Upper lobe of left lung (tissue), 6 donors: Measurements from ENCODE around the gene MRPL43. TPM values are rescaled to one million over a fixed set of nuclear protein-coding genes. Genes with fewer than 3 reads are reported as not detected.

Source experiments
- ATAC-seq, 2 donors: fragments of 200-7000 bp; cut with Tn5 transposase; one replicate each; pipeline ENCODE4 v1.9.1; 2022; ENCODE audit warnings: mild to moderate bottlenecking in 2 of 2, moderate library complexity in 2 of 2; ENCODE audit not compliant: low FRiP score in 2 of 2
- DNase-seq, 2 donors: peaks; one replicate each; pipeline ENCODE4 v3.0.0-alpha.2; 2019 to 2020
- H3K27ac ChIP-seq, 4 donors: fragments of 200-600 bp; sonication (generic); one replicate each; pipeline ENCODE4 v1.5.1; 2016 to 2019
- H3K27me3 ChIP-seq, 4 donors: fragments of 200-600 bp; sonication (generic); one replicate each; pipeline ENCODE4 v1.5.1; 2017 to 2019
- H3K36me3 ChIP-seq, 4 donors: fragments of 200-600 bp; sonication (generic); one replicate each; pipeline ENCODE4 v1.5.1; 2016 to 2019
- H3K4me1 ChIP-seq, 4 donors: fragments of 200-600 bp; sonication (generic); one replicate each; pipeline ENCODE4 v1.5.1; 2018 to 2019
- H3K4me3 ChIP-seq, 4 donors: fragments of 200-600 bp; sonication (generic); one replicate each; pipeline ENCODE4 v1.5.1; 2017 to 2019; ENCODE audit warnings: mild to moderate bottlenecking in 2 of 4, moderate library complexity in 1 of 4
- H3K9me3 ChIP-seq, 4 donors: fragments of 200-600 bp; sonication (generic); one replicate each; pipeline ENCODE4 v1.5.1; 2018 to 2019
- CTCF ChIP-seq, 6 experiments: fragments of 450-650 bp in 4 of 6; fragments of 200-600 bp in 2 of 6; sonication (generic) in 2 of 6; IDR thresholded peaks; one replicate each; pipeline ENCODE4 v1.5.1; 2016 to 2019; ENCODE audit warnings: antibody characterized with exemption in 6 of 6
- EP300 ChIP-seq, 4 donors: sonication (generic); formaldehyde crosslinking; IDR thresholded peaks; one replicate each; pipeline ENCODE4 v1.5.1; 2017; ENCODE audit warnings: antibody characterized with exemption in 4 of 4, control low read depth in 2 of 4
- POLR2A ChIP-seq, 4 donors: fragments of 450-650 bp; IDR thresholded peaks; one replicate each; pipeline ENCODE4 v1.5.1; 2016 to 2017; ENCODE audit warnings: antibody characterized with exemption in 4 of 4, mild to moderate bottlenecking in 2 of 4
- POLR2AphosphoS5 ChIP-seq, 2 donors: sonication (generic); formaldehyde crosslinking; IDR thresholded peaks; one replicate each; pipeline ENCODE4 v1.5.1; 2017; ENCODE audit warnings: antibody characterized with exemption in 2 of 2
- WGBS, 2 donors: methylation state at CpG; one replicate each; pipeline ENCODE4 v1.1.5; 2017 to 2018; 5-methylcytosine and 5-hydroxymethylcytosine counted together
- total RNA-seq, 6 donors: library from RNA; depleted of rRNA in 4 of 6; stranded (reverse); fragments of >200 nt in 4 of 6; gene quantifications; one replicate each; pipeline versions ENCODE4 v1.1.0 to v1.2.1, GENCODE V29; 2016 to 2021
- donor health status: DM: no; HTN: no; CAD: no; lungs with moderate emphysema.
- donor health status: DM: no; HTN: yes; CAD: no; lungs with severe emphysema.

The MRPL43 gene
- total RNA-seq, 6 donors from 2014 or later: 40.2 to 72.1 (median 63.5) TPM

- WGBS, 2 donors: 55 to 67% methylated on average over 17 to 19 of the region's 27 CpGs
- Histone ChIP-seq H3K27ac (no peak overlapping the region), H3K27me3 (no peaks in the 10 kb centered on the region), H3K4me1 (peaks cover 14 to 24% (median 21%) of the 10 kb centered on the region in 4 donors), H3K4me3 (no peak overlapping the region), H3K9me3 (no peaks in the 10 kb centered on the region), H3K36me3 (peaks cover 0 to 3% (median 1%) of the 10 kb centered on the region in 4 donors)
- peak in 1 of 2 donors; percentile 76 for DNase-seq
- TF ChIP-seq CTCF (IDR thresholded peaks at IDR 0.05): peak in 1 of 6 experiments; percentile 13
- TF ChIP-seq EP300 (IDR thresholded peaks at IDR 0.05): no peak
- no peak for ATAC-seq
Observed at GRCh38 chr10:101029520-101030295, 42.4 kb upstream of the MRPL43 start.

- TF ChIP-seq CTCF (IDR thresholded peaks at IDR 0.05): no peak
- TF ChIP-seq EP300 (IDR thresholded peaks at IDR 0.05): no peak
- no peak for TF ChIP-seq POLR2A (IDR thresholded peaks at IDR 0.05)
- no peak for TF ChIP-seq POLR2AphosphoS5 (IDR thresholded peaks at IDR 0.05)
- Histone ChIP-seq H3K36me3 (no peaks in the 10 kb centered on the region), H3K9me3 (no peaks in the 10 kb centered on the region), H3K27me3 (no peaks in the 10 kb centered on the region), H3K27ac (no peak overlapping the region), H3K4me1 (peaks cover 14 to 24% (median 20%) of the 10 kb centered on the region in 4 donors), H3K4me3 (no peak overlapping the region)
- ATAC-seq: no peak
- 62 to 69% methylated on average over 7 of the region's 7 CpGs for WGBS, 2 donors
- DNase-seq: no peak
Observed at GRCh38 chr10:101028446-101029337, 41.4 kb upstream of the MRPL43 start.

GRCh38 chr10:101027106-101027720 lies 39.9 kb upstream of the MRPL43 start:
- H3K4me3 ChIP-seq: no peak overlapping the region
- ATAC-seq (no peak), DNase-seq (no peak)
- TF ChIP-seq CTCF (IDR thresholded peaks at IDR 0.05): no peak
- no peak for TF ChIP-seq POLR2A (IDR thresholded peaks at IDR 0.05)
- TF ChIP-seq POLR2AphosphoS5 (IDR thresholded peaks at IDR 0.05): no peak
- no peak for TF ChIP-seq EP300 (IDR thresholded peaks at IDR 0.05)
- no peaks in the 10 kb centered on the region for H3K36me3 ChIP-seq
- WGBS, 2 donors: 72 to 76% methylated on average over 9 to 10 of the region's 10 CpGs
- no peak overlapping the region for H3K27ac ChIP-seq
- peaks cover 6 to 12% (median 8%) of the 10 kb centered on the region in 4 donors for H3K4me1 ChIP-seq
- H3K9me3 ChIP-seq: no peaks in the 10 kb centered on the region
- H3K27me3 ChIP-seq: no peaks in the 10 kb centered on the region

GRCh38 chr10:101022967-101023705 lies 35.8 kb upstream of the MRPL43 start:
- 94 to 96% methylated on average over 13 to 15 of the region's 15 CpGs for WGBS, 2 donors
- TF ChIP-seq POLR2AphosphoS5 (IDR thresholded peaks at IDR 0.05) (no peak), EP300 (IDR thresholded peaks at IDR 0.05) (no peak), CTCF (IDR thresholded peaks at IDR 0.05) (no peak), POLR2A (IDR thresholded peaks at IDR 0.05) (no peak)
- Histone ChIP-seq H3K4me3 (no peak overlapping the region), H3K27me3 (peaks cover 0 to 5% (median 0%) of the 10 kb centered on the region in 4 donors), H3K27ac (no peak overlapping the region), H3K36me3 (no peaks in the 10 kb centered on the region), H3K4me1 (peaks cover 6 to 9% (median 8%) of the 10 kb centered on the region in 4 donors), H3K9me3 (no peaks in the 10 kb centered on the region)
- DNase-seq: peak in 1 of 2 donors; percentile 65
- no peak for ATAC-seq
